HCT116 (cell line): ENCODE data around the gene DCTN3. TPM values are rescaled to one million over a fixed set of nuclear protein-coding genes. Genes with fewer than 3 reads are reported as not detected.

Experiments used
- ATAC-seq: fragments of 200-7000 bp; cut with Tn5 transposase; 2 replicates; pipeline ENCODE4 v1.9.1; 2020; ENCODE audit warnings: mild to moderate bottlenecking, moderate library complexity
- BruUV-seq: library from RNA; stranded (reverse); fragments of 400-500 nt; replicated peaks from 2 replicates; lab custom pipeline; 2021; lab: Mats Ljungman, UMichigan
- CTCF ChIA-PET: fragments of 300-600 bp; sonication (Branson Sonifier 250); formaldehyde crosslinking; loops from one replicate; lab custom pipeline; 2021; ENCODE audit warnings: antibody characterized with exemption; lab: Charles Lee
- POLR2A ChIA-PET: fragments of 300-600, 350-600 bp; sonication (Branson Sonifier 250); formaldehyde crosslinking; loops from one replicate; lab custom pipeline; 2021; ENCODE audit warnings: antibody characterized with exemption; lab: Charles Lee
- RAD21 ChIA-PET, 2 experiments: fragments of 300-600 bp; sonication (Branson Sonifier 250); formaldehyde crosslinking; loops; one replicate each; lab custom pipeline; 2023; ENCODE audit warnings: low total read pairs in 2 of 2; ENCODE audit not compliant: uncharacterized antibody in 2 of 2, unreplicated experiment in 2 of 2, low non-redundant PET in 1 of 2; lab: Charles Lee
- DNase-seq: peaks from one replicate; pipeline ENCODE4 v3.0.0-alpha.2; 2010; ENCODE audit warnings: low read depth, low spot score
- H2AFZ ChIP-seq: fragments of 200-600 bp; shearing (Covaris generic), sonication (generic); 2 replicates; pipeline ENCODE4 v1.6.1; 2017; ENCODE audit warnings: low read depth, mixed run types, mixed read lengths, antibody characterized with exemption, low read length; ENCODE audit not compliant: poor library complexity, severe bottlenecking
- H3K27ac ChIP-seq: 2 replicates; pipeline ENCODE4 v1.5.1; 2012; ENCODE audit warnings: low read depth, low read length
- H3K27me3 ChIP-seq: fragments of 200-600 bp; sonication (generic); 2 replicates; pipeline ENCODE4 v1.6.1; 2016; ENCODE audit warnings: mixed run types, low read length, mixed read lengths; ENCODE audit not compliant: insufficient read depth
- H3K36me3 ChIP-seq, 2 experiments: fragments of 200-500 bp in 1 of 2; fragments of 200-600 bp in 1 of 2; sonication (Bioruptor generic) in 1 of 2; sonication (generic) in 1 of 2; 2 replicates each; pipeline versions ENCODE4 v1.5.1 to v1.6.1; 2014 to 2016; ENCODE audit warnings: low read length in 2 of 2, inconsistent platforms in 1 of 2, mixed read lengths in 1 of 2, mixed run types in 1 of 2; ENCODE audit not compliant: insufficient read depth in 2 of 2, control insufficient read depth in 1 of 2
- H3K4me1 ChIP-seq, 2 experiments: fragments of 200-600 bp in 1 of 2; sonication (generic) in 1 of 2; 2 replicates each; pipeline versions ENCODE4 v1.5.1 to v1.6.1; 2012 to 2017; ENCODE audit warnings: low read length in 2 of 2, inconsistent platforms in 1 of 2, mild to moderate bottlenecking in 1 of 2, mixed read lengths in 1 of 2, mixed run types in 1 of 2, moderate library complexity in 1 of 2; ENCODE audit not compliant: insufficient read depth in 2 of 2, control insufficient read depth in 1 of 2
- H3K4me2 ChIP-seq: fragments of 200-600 bp; sonication (generic); 2 replicates; pipeline ENCODE4 v1.6.1; 2017; ENCODE audit warnings: mixed run types, low read length, mixed read lengths
- H3K4me3 ChIP-seq, 2 experiments: fragments of 200-600 bp in 1 of 2; sonication (generic) in 1 of 2; replicated peaks in 1 of 2; 2 replicates each; pipeline ENCODE4 v1.5.1; 2011 to 2016; ENCODE audit warnings: low read length in 2 of 2, control low read depth in 1 of 2, low read depth in 1 of 2, mild to moderate bottlenecking in 1 of 2, mixed read lengths in 1 of 2, mixed run types in 1 of 2
- H3K79me2 ChIP-seq: fragments of 200-600 bp; sonication (generic); 2 replicates; pipeline ENCODE4 v1.6.1; 2017; ENCODE audit warnings: mild to moderate bottlenecking, mixed run types, low read length, moderate library complexity, mixed read lengths; ENCODE audit not compliant: insufficient read depth
- H3K9ac ChIP-seq: fragments of 200-600 bp; sonication (generic); 2 replicates; pipeline ENCODE4 v1.6.1; 2016; ENCODE audit warnings: low read length, mixed read lengths
- H3K9me2 ChIP-seq: fragments of 200-600 bp; sonication (generic), shearing (Covaris generic); 2 replicates; pipeline ENCODE4 v1.6.1; 2017; ENCODE audit warnings: mixed run types, mild to moderate bottlenecking, moderate library complexity; ENCODE audit not compliant: insufficient read depth
- H3K9me3 ChIP-seq, 2 experiments: fragments of 200-500 bp in 1 of 2; fragments of 200-600 bp in 1 of 2; sonication (Bioruptor generic) in 1 of 2; sonication (generic) in 1 of 2; 2 replicates each; pipeline ENCODE4 v1.6.1; 2014 to 2017; ENCODE audit warnings: low read length in 2 of 2, mixed read lengths in 2 of 2, inconsistent platforms in 1 of 2, low read depth in 1 of 2, mild to moderate bottlenecking in 1 of 2, mixed run types in 1 of 2, moderate library complexity in 1 of 2; ENCODE audit not compliant: control insufficient read depth in 1 of 2, insufficient read depth in 1 of 2
- H4K20me1 ChIP-seq: fragments of 200-600 bp; sonication (generic), shearing (Covaris generic); 2 replicates; pipeline ENCODE4 v1.6.1; 2017; ENCODE audit warnings: mixed run types, mild to moderate bottlenecking, moderate library complexity; ENCODE audit not compliant: insufficient read depth
- CBX3 ChIP-seq: IDR thresholded peaks from 2 replicates; pipeline ENCODE4 v1.6.1; 2012; ENCODE audit warnings: low read depth
- CTCF ChIP-seq, 3 experiments: fragments of 200-600 bp in 1 of 3; sonication (generic) in 1 of 3; IDR thresholded peaks in 2 of 3; conservative IDR thresholded peaks in 1 of 3; 2 replicates each; pipeline ENCODE4 v1.5.1; 2012 to 2017; ENCODE audit warnings: low read depth in 2 of 3, low read length in 2 of 3, antibody characterized with exemption in 1 of 3, borderline replicate concordance in 1 of 3, control low read depth in 1 of 3, mild to moderate bottlenecking in 1 of 3, mixed read lengths in 1 of 3, mixed run types in 1 of 3, moderate library complexity in 1 of 3; ENCODE audit not compliant: insufficient read depth in 1 of 3
- EGR1 ChIP-seq: IDR thresholded peaks from 2 replicates; pipeline ENCODE4 v1.6.1; 2012; ENCODE audit warnings: low read depth
- EZH2 ChIP-seq: fragments of 200-600 bp; sonication (generic); IDR thresholded peaks from 2 replicates; pipeline ENCODE4 v1.6.1; 2017; ENCODE audit warnings: antibody characterized with exemption, mixed run types
- FOSL1 ChIP-seq: IDR thresholded peaks from 2 replicates; pipeline ENCODE4 v1.6.1; 2012; ENCODE audit warnings: low read depth
- JUND ChIP-seq: IDR thresholded peaks from 2 replicates; pipeline ENCODE4 v1.6.1; 2012
- MAX ChIP-seq: IDR thresholded peaks from 2 replicates; pipeline ENCODE4 v1.6.1; 2012
- POLR2AphosphoS5 ChIP-seq: IDR thresholded peaks from 2 replicates; pipeline ENCODE4 v1.6.1; 2011; ENCODE audit warnings: mild to moderate bottlenecking, low read depth, low read length, moderate library complexity
- SIN3A ChIP-seq: IDR thresholded peaks from 2 replicates; pipeline ENCODE4 v1.6.1; 2012; ENCODE audit warnings: low read depth
- SP1 ChIP-seq: IDR thresholded peaks from 2 replicates; pipeline ENCODE4 v1.6.1; 2012; ENCODE audit warnings: low read depth
- ZFX ChIP-seq: fragments of 450-650 bp; IDR thresholded peaks from 2 replicates; pipeline ENCODE4 v1.6.1; 2017
- intact Hi-C: fragments of 100-400 bp; cut with micrococcal nuclease; formaldehyde crosslinking; loops from 2 replicates; pipeline ENCODE4 v1.10.0; 2022
- total RNA-seq: library from RNA; stranded (reverse); gene quantifications from one replicate; pipeline ENCODE4 v1.2.1, GENCODE V29; 2021; ENCODE audit not compliant: unreplicated experiment
- TF ChIP-seq, protein P1 (sequence below): IDR thresholded peaks from 2 replicates; pipeline ENCODE4 v1.6.1; 2012

Gene DCTN3
- total RNA-seq, 1 experiment from 2014 or later = 64.0 TPM

- no peak overlapping the region for H3K4me3 ChIP-seq
- ATAC-seq = no peak
- H3K9ac ChIP-seq = no peak overlapping the region
- no peaks in the 10 kb centered on the region for H3K36me3 ChIP-seq
- H3K27me3 ChIP-seq = no peaks in the 10 kb centered on the region
- H3K4me2 ChIP-seq = no peak overlapping the region
- no peak overlapping the region for H2AFZ ChIP-seq
- POLR2A ChIA-PET = no interaction called here
- no TSS peak for BruUV-seq
- H3K79me2 ChIP-seq = no peaks in the 10 kb centered on the region
- no peak overlapping the region for H3K27ac ChIP-seq
- no peaks in the 10 kb centered on the region for H4K20me1 ChIP-seq
- CTCF ChIA-PET = no interaction called here
- no peaks in the 10 kb centered on the region for H3K4me1 ChIP-seq
- intact Hi-C loops = no loop called here
- RAD21 ChIA-PET = no interaction called here
- DNase-seq = no peak
- H3K9me3 ChIP-seq = no peaks in the 10 kb centered on the region
- H3K9me2 ChIP-seq = no peaks in the 10 kb centered on the region
- TF ChIP-seq EZH2 (no peak), CTCF (IDR thresholded peaks at IDR 0.05 in 2 of 3, conservative IDR thresholded peaks at IDR 0.05 in 1 of 3; ENCODE audit: borderline replicate concordance in 1 of 3, insufficient read depth in 1 of 3, low read depth in 2 of 3, low read length in 2 of 3) (no peak), POLR2AphosphoS5 (no peak), FOSL1 (no peak), SIN3A (no peak), CBX3 (no peak), EGR1 (no peak), ZFX (no peak), JUND (no peak), SP1 (no peak), MAX (no peak)
- TF ChIP-seq, protein P1, sequence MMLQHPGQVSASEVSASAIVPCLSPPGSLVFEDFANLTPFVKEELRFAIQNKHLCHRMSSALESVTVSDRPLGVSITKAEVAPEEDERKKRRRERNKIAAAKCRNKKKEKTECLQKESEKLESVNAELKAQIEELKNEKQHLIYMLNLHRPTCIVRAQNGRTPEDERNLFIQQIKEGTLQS = no peak
Observed at GRCh38 chr9:34577400-34578240, 42.7 kb downstream of the DCTN3 start.
